Measurements from ENCODE around the gene POLR1C. TPM values are rescaled to one million over a fixed set of nuclear protein-coding genes. Genes with fewer than 3 reads are reported as not detected.

Gene POLR1C
- total RNA-seq, 3 donors from 2014 or later = 27.5 to 29.8 (median 27.9) TPM

DNA sequence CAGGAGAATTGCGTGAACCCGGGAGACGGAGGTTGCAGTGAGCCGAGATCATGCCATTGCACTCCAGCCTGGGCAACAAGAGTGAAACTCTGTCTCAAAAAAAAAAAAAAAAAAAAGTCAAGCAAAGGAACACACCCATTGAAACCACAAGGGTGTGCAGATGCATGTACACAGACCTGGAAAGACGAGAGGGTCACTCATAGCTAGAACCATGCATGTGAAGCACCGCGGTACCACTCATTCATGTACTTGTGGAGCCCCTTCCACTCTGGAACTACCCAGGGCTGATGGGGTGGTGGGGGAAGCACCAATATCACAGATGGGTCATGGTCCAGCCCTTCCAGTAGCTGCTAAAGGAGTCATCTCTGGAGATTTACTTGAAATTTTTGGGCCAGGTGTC, 46.9 kb upstream of the POLR1C start:
- TF ChIP-seq, protein P1, sequence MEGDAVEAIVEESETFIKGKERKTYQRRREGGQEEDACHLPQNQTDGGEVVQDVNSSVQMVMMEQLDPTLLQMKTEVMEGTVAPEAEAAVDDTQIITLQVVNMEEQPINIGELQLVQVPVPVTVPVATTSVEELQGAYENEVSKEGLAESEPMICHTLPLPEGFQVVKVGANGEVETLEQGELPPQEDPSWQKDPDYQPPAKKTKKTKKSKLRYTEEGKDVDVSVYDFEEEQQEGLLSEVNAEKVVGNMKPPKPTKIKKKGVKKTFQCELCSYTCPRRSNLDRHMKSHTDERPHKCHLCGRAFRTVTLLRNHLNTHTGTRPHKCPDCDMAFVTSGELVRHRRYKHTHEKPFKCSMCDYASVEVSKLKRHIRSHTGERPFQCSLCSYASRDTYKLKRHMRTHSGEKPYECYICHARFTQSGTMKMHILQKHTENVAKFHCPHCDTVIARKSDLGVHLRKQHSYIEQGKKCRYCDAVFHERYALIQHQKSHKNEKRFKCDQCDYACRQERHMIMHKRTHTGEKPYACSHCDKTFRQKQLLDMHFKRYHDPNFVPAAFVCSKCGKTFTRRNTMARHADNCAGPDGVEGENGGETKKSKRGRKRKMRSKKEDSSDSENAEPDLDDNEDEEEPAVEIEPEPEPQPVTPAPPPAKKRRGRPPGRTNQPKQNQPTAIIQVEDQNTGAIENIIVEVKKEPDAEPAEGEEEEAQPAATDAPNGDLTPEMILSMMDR (IDR thresholded peaks at IDR 0.05) = no peak
- Histone ChIP-seq H3K36me3 (ENCODE audit: low read depth) (no peaks in the 10 kb centered on the region), H3K4me3 (no peak overlapping the region), H3K4me1 (ENCODE audit: low read depth) (no peaks in the 10 kb centered on the region), H3K9me3 (no peaks in the 10 kb centered on the region)
- ATAC-seq = no peak
- intact Hi-C loops (cut with DNase I, micrococcal nuclease) = no loop called here
- no peak for DNase-seq

DNA sequence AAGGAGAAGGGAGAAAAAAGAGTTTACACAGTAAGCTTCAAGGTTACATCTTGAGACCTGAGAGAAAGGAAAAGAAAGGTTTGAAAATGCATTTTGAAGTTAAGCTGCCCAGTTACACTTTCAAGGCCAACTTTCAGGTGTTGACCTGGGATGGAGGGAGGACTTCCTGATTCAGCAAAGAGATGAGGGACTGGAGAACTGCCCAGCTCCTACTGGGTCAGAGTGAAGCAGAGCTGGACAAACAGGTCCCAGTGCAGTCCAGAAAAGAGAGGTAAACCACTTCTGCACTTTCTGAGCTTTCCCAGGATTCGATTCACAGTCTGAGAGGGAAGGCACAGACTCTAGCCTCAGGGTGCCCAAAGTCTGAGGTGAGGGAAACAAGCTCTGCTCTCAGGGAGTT, 45.5 kb upstream of the POLR1C start:
- Histone ChIP-seq H3K4me1 (ENCODE audit: low read depth) (no peaks in the 10 kb centered on the region), H3K9me3 (no peaks in the 10 kb centered on the region), H3K4me3 (no peak overlapping the region), H3K36me3 (ENCODE audit: low read depth) (no peaks in the 10 kb centered on the region)
- TF ChIP-seq, protein P1 (IDR thresholded peaks at IDR 0.05) = no peak
- intact Hi-C loops (cut with DNase I, micrococcal nuclease) = no loop called here
- ATAC-seq = no peak
- DNase-seq = no peak

- Histone ChIP-seq H3K9me3 (no peaks in the 10 kb centered on the region), H3K4me1 (ENCODE audit: low read depth) (no peaks in the 10 kb centered on the region), H3K4me3 (no peak overlapping the region), H3K36me3 (ENCODE audit: low read depth) (no peaks in the 10 kb centered on the region)
- no peak for DNase-seq
- intact Hi-C loops (cut with DNase I, micrococcal nuclease) = no loop called here
- no peak for ATAC-seq
- TF ChIP-seq, protein P1 (IDR thresholded peaks at IDR 0.05) = no peak
Measured at GRCh38 chr6:43472515-43472914, 44.4 kb upstream of the POLR1C start.

DNA sequence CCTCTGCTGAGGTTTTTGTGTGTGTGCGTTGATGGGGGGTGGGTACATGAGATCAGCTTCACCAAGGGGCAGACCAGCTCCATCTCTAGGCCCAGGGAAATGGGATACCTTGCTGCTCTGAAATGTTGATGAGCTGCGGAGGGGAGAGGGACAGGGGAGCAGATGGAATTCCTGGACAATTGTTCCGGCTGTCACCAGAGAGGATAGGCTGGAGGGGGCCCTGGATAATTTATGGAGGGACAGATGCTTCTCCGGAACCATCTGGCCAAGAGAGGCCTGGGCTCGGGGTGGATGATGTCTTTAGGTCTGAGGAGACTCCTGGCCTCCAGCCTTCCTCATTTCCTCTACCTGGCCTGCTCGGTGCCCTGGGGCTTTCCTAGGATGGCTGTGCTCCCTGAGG, 41.4 kb upstream of the POLR1C start:
- TF ChIP-seq, protein P1 (IDR thresholded peaks at IDR 0.05) = no peak
- ATAC-seq = no peak
- intact Hi-C loops (cut with DNase I, micrococcal nuclease) = no loop called here
- Histone ChIP-seq H3K4me1 (ENCODE audit: low read depth) (peaks cover 9% of the 10 kb centered on the region), H3K4me3 (no peak overlapping the region), H3K36me3 (ENCODE audit: low read depth) (no peaks in the 10 kb centered on the region), H3K9me3 (no peaks in the 10 kb centered on the region)
- no peak for DNase-seq

GRCh38 chr6:43476746-43477145, 40.1 kb upstream of the POLR1C start:
- Histone ChIP-seq H3K36me3 (ENCODE audit: low read depth) (no peaks in the 10 kb centered on the region), H3K4me1 (ENCODE audit: low read depth) (peaks cover 9% of the 10 kb centered on the region), H3K9me3 (no peaks in the 10 kb centered on the region), H3K4me3 (no peak overlapping the region)
- intact Hi-C loops (cut with DNase I, micrococcal nuclease) = no loop called here
- DNase-seq = no peak
- TF ChIP-seq, protein P1 (IDR thresholded peaks at IDR 0.05) = no peak
- ATAC-seq = no peak

Measured in mucosa of descending colon (tissue), 3 donors.